ENCODE results near the gene DTWD1. TPM values are rescaled to one million over a fixed set of nuclear protein-coding genes. Genes with fewer than 3 reads are reported as not detected.
"Not testable (repeated sequence)": the region's sequence is repeated elsewhere in the genome, so short reads cannot be mapped to it uniquely, and the experiment has no call there.

Gene DTWD1
- polyA plus RNA-seq, 1 experiment = 65.4 TPM

DNA sequence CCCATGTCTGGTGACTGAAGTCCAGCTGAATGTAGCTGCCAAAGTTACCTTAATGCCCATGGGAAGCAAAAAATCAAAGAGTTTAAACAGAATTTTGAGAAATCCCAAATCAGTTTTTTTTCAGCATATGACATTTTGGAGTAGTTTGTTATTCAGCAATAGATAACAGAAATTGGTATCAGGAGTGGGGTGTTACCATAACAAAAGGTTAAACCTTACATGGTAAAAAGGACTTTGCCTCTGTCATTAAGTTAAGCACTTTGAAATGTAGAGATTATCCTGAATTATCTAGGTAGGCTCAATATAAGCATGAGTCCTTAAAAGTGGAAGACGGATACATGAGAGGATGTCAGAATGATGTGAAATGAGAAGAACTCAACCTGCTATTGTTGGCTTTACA is 32.1 kb downstream of the DTWD1 start:
- Histone ChIP-seq H3K9me3 (ENCODE audit: control insufficient read depth, insufficient read depth, low read length) (peaks cover 10% of the 10 kb centered on the region; the same call in 1 of the 2 replicates), H3K4me3 (ENCODE audit: low read depth, low read length) (no peak overlapping the region), H3K27ac (ENCODE audit: low read depth, low read length) (no peak overlapping the region), H3K27me3 (ENCODE audit: control insufficient read depth, insufficient read depth, low read length) (no peaks in the 10 kb centered on the region)
- ChIA-PET POLR2A (no interaction called here), CTCF (no interaction called here)
- TF ChIP-seq, protein P1, sequence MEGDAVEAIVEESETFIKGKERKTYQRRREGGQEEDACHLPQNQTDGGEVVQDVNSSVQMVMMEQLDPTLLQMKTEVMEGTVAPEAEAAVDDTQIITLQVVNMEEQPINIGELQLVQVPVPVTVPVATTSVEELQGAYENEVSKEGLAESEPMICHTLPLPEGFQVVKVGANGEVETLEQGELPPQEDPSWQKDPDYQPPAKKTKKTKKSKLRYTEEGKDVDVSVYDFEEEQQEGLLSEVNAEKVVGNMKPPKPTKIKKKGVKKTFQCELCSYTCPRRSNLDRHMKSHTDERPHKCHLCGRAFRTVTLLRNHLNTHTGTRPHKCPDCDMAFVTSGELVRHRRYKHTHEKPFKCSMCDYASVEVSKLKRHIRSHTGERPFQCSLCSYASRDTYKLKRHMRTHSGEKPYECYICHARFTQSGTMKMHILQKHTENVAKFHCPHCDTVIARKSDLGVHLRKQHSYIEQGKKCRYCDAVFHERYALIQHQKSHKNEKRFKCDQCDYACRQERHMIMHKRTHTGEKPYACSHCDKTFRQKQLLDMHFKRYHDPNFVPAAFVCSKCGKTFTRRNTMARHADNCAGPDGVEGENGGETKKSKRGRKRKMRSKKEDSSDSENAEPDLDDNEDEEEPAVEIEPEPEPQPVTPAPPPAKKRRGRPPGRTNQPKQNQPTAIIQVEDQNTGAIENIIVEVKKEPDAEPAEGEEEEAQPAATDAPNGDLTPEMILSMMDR (IDR thresholded peaks at IDR 0.05; ENCODE audit: low read depth, low read length) = no peak
- DNase-seq (ENCODE audit: low read depth, low spot score) = no peak

DNA sequence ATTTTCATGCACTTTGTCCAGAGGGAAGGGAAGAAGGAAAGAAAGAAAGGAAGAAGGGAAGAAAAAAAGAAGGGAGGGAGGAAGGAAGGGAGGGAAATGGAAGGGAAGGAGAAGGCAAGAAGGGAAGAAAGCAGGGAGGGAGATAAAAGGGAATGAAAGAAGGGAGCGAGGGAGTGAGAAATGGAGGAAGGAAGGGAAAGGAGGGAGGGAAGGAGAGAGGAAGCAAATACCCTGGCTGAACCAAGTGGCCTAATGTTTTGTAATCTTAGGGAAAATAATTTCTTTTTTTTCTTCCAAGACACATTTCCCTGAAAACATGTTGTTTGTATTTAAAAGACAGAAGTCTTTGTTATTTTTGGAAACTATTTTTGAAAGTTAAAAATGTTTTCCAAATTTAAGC is 35.9 kb downstream of the DTWD1 start:
- TF ChIP-seq, protein P1 (IDR thresholded peaks at IDR 0.05; ENCODE audit: low read depth, low read length) = no peak
- peaks cover 10% of the 10 kb centered on the region; the same call in 1 of the 2 replicates for H3K9me3 ChIP-seq (ENCODE audit: control insufficient read depth, insufficient read depth, low read length)
- POLR2A ChIA-PET = no interaction called here

DNA sequence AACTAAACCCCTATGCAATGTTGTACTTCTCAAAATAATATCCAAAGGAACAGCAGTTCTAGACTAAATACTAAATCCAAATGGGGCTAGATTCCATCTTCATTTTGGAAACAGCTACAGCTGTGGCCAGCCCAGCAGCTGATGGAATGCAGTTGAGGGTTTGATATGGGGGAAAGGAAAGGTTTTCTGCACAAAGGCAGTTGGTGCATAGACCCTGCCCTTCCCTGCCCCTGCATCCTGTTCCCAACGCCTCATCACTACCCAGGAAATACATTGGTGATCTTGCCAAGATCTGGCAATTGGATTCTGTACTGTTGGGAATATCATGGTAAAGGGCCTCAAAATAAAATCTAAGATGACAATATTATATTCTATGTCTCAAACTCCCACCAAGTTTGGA is 43.9 kb downstream of the DTWD1 start:
- no peak overlapping the region for H3K27ac ChIP-seq (ENCODE audit: low read depth, low read length)
- H3K4me3 ChIP-seq (ENCODE audit: low read depth, low read length) = no peak overlapping the region
- TF ChIP-seq, protein P1 (IDR thresholded peaks at IDR 0.05; ENCODE audit: low read depth, low read length) = no peak
- DNase-seq (ENCODE audit: low read depth, low spot score) = no peak
- ChIA-PET CTCF (interaction anchor here (1.2 kb wide), 1 partner anchor 12 kb away, joined by 3 read pairs; no protein-coding TSS in a partner anchor), POLR2A (no interaction called here)
- H3K9me3 ChIP-seq (ENCODE audit: control insufficient read depth, insufficient read depth, low read length) = no peaks in the 10 kb centered on the region
- no peaks in the 10 kb centered on the region for H3K27me3 ChIP-seq (ENCODE audit: control insufficient read depth, insufficient read depth, low read length)

More for the DNA sequence above, 35.9 kb downstream of the DTWD1 start:
- no peak overlapping the region for H3K4me3 ChIP-seq (ENCODE audit: low read depth, low read length)
- no peaks in the 10 kb centered on the region for H3K27me3 ChIP-seq (ENCODE audit: control insufficient read depth, insufficient read depth, low read length)
- no peak overlapping the region for H3K27ac ChIP-seq (ENCODE audit: low read depth, low read length)
- no peak for DNase-seq (ENCODE audit: low read depth, low spot score)
- CTCF ChIA-PET = no interaction called here

DNA sequence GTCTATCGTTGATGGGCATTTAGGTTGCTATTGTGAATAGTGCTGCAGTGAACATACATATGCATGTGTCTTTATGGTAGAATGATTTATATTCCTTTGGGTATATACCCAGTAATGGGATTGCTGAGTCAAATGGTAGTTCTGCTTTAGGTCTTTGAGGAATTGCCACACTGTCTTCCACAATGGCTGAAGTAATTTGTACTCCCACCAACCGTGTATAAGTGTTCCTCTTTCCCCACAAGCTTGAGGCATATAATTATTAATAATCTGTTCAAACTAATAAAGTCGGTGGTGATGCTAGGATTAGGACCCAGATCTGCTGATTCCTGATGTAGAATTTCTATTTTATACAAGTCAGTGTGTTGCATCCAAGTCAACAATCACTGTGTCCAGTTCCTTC is 45.6 kb downstream of the DTWD1 start:
- POLR2A ChIA-PET; H3K4me3 ChIP-seq (ENCODE audit: low read depth, low read length); H3K27ac ChIP-seq (ENCODE audit: low read depth, low read length); DNase-seq (ENCODE audit: low read depth, low spot score); H3K9me3 ChIP-seq (ENCODE audit: control insufficient read depth, insufficient read depth, low read length); H3K27me3 ChIP-seq (ENCODE audit: control insufficient read depth, insufficient read depth, low read length); CTCF ChIA-PET: not testable (repeated sequence)

DNA sequence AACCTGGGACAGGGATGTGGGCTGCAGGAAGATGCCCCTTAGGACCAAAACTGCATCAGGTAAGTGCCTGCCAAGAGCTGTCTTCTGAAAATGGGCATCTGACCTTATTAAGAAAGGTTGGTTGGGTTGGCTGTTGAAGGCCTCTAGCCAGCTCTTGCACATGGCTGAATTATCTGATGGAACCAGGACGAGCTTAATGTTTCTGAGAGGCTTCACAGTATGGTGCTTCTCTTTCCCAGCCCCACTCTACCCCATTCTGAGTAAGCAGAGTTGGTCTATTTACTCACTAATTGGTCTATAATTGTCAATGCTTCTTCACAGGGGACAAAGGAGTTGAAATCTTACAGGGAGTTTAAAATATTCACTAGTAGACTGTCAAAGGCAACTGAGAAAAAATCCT is 48.4 kb downstream of the DTWD1 start:
- H3K9me3 ChIP-seq (ENCODE audit: control insufficient read depth, insufficient read depth, low read length) = no peaks in the 10 kb centered on the region
- no peak overlapping the region for H3K4me3 ChIP-seq (ENCODE audit: low read depth, low read length)
- POLR2A ChIA-PET = no interaction called here
- no peaks in the 10 kb centered on the region for H3K27me3 ChIP-seq (ENCODE audit: control insufficient read depth, insufficient read depth, low read length)
- CTCF ChIA-PET = interaction anchor here (1.0 kb wide), 1 partner anchor 27 kb away, joined by 3 read pairs; no protein-coding TSS in a partner anchor
- DNase-seq (ENCODE audit: low read depth, low spot score) = no peak
- TF ChIP-seq, protein P1 (IDR thresholded peaks at IDR 0.05; ENCODE audit: low read depth, low read length) = no peak
- H3K27ac ChIP-seq (ENCODE audit: low read depth, low read length) = no peak overlapping the region

DNA sequence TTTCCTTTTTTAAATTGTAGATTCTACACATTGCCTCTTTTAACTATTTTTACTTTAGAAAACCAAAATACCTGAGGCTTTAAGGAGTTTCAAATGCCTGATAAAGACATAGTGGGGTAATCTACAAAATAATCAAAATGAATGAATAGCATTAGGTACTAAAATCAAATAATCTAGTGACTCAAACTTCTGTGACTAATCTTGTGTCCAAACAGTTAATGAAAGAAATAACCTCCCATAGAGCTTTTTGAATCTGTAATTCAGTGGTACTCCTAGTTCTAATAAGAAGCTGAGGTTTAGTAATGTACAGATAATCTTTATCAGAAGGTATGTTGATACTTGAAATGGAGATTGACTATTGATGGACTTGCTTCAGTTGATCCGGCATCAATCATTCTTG is 53.0 kb downstream of the DTWD1 start:
- H3K9me3 ChIP-seq (ENCODE audit: control insufficient read depth, insufficient read depth, low read length) = no peaks in the 10 kb centered on the region
- H3K4me3 ChIP-seq (ENCODE audit: low read depth, low read length) = no peak overlapping the region
- H3K27ac ChIP-seq (ENCODE audit: low read depth, low read length) = no peak overlapping the region
- ChIA-PET POLR2A (interaction anchor here (0.6 kb wide), 1 partner anchor 182 kb away, joined by 3 read pairs; no protein-coding TSS in a partner anchor), CTCF (no interaction called here)
- DNase-seq (ENCODE audit: low read depth, low spot score) = no peak
- H3K27me3 ChIP-seq (ENCODE audit: control insufficient read depth, insufficient read depth, low read length) = no peaks in the 10 kb centered on the region
- TF ChIP-seq, protein P1 (IDR thresholded peaks at IDR 0.05; ENCODE audit: low read depth, low read length) = no peak

All from AG04450 (cell line).